Type B pancreatic cell (in vitro differentiated cells): ENCODE measurements around the gene KMT2C. TPM values are rescaled to one million over a fixed set of nuclear protein-coding genes. Genes with fewer than 3 reads are reported as not detected.
A peak's percentile ranks its signal among the peaks of the same experiment; 100 is the strongest.

ENCODE experiments used
- DNase-seq: peaks from one replicate; pipeline ENCODE4 v3.0.0; 2021; ENCODE audit warnings: mixed read lengths; ENCODE audit not compliant: unreplicated experiment; ENCODE audit errors: extremely low spot score
- H3K27ac Mint-ChIP-seq: 2 replicates; pipeline ENCODE4 v1.8.0; 2021; ENCODE audit warnings: mild to moderate bottlenecking, mixed read lengths
- H3K27me3 Mint-ChIP-seq: 2 replicates; pipeline ENCODE4 v1.8.0; 2021; ENCODE audit warnings: mixed read lengths
- H3K36me3 Mint-ChIP-seq: 2 replicates; pipeline ENCODE4 v1.8.0; 2021; ENCODE audit warnings: mixed read lengths
- H3K4me1 Mint-ChIP-seq: one replicate; pipeline ENCODE4 v1.8.0; 2021; ENCODE audit warnings: mixed read lengths; ENCODE audit not compliant: unreplicated experiment
- H3K4me3 Mint-ChIP-seq: 2 replicates; pipeline ENCODE4 v1.8.0; 2021; ENCODE audit warnings: mild to moderate bottlenecking, mixed read lengths
- H3K9me3 Mint-ChIP-seq: 2 replicates; pipeline ENCODE4 v1.8.0; 2021; ENCODE audit warnings: mixed read lengths
- total RNA-seq: library from RNA; stranded (reverse); gene quantifications from 2 replicates; pipeline ENCODE4 v1.2.1, GENCODE V29; 2021; ENCODE audit warnings: low replicate concordance
- TF ChIP-seq, protein P1 (sequence below): fragments of 200-600 bp; sonication (generic); conservative IDR thresholded peaks from 2 replicates; pipeline ENCODE4 v1.5.0; 2021; ENCODE audit warnings: antibody characterized with exemption, mild to moderate bottlenecking

Gene KMT2C
- total RNA-seq, 1 donor from 2014 or later, result 60.3 TPM

DNA sequence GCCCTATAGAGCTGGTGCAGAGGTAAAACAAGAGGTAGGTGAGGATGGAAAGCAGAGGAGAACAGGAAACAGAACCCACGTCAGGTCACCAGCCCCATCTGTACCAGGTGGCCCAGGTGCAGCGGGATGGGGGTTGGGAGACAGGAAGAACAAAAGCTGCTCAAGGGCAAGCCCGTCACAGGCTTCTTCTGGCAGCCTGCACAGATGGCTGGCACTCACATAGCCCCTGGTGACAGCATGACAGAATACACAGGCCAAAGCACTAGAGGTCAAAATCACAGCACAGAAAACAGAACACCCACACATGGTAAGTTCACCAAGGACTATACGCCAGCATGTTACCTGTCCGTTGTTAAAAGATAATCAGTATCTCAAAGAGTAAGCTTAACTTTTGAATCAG lies 283.5 kb downstream of the KMT2C start:
- H3K9me3 Mint-ChIP-seq, result no peaks in the 10 kb centered on the region
- peak overlapping the region; percentile 4 for H3K27ac Mint-ChIP-seq
- H3K4me3 Mint-ChIP-seq, result no peak overlapping the region
- H3K4me1 Mint-ChIP-seq, result no peaks in the 10 kb centered on the region
- TF ChIP-seq, protein P1, sequence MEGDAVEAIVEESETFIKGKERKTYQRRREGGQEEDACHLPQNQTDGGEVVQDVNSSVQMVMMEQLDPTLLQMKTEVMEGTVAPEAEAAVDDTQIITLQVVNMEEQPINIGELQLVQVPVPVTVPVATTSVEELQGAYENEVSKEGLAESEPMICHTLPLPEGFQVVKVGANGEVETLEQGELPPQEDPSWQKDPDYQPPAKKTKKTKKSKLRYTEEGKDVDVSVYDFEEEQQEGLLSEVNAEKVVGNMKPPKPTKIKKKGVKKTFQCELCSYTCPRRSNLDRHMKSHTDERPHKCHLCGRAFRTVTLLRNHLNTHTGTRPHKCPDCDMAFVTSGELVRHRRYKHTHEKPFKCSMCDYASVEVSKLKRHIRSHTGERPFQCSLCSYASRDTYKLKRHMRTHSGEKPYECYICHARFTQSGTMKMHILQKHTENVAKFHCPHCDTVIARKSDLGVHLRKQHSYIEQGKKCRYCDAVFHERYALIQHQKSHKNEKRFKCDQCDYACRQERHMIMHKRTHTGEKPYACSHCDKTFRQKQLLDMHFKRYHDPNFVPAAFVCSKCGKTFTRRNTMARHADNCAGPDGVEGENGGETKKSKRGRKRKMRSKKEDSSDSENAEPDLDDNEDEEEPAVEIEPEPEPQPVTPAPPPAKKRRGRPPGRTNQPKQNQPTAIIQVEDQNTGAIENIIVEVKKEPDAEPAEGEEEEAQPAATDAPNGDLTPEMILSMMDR, result no peak
- DNase-seq, result no peak
- peaks cover 24% of the 10 kb centered on the region for H3K36me3 Mint-ChIP-seq
- H3K27me3 Mint-ChIP-seq, result no peaks in the 10 kb centered on the region

- H3K36me3 Mint-ChIP-seq, result peaks cover 38% of the 10 kb centered on the region
- H3K4me3 Mint-ChIP-seq, result no peak overlapping the region
- no peaks in the 10 kb centered on the region for H3K27me3 Mint-ChIP-seq
- no peak overlapping the region for H3K27ac Mint-ChIP-seq
- no peaks in the 10 kb centered on the region for H3K4me1 Mint-ChIP-seq
- no peaks in the 10 kb centered on the region for H3K9me3 Mint-ChIP-seq
- no peak for DNase-seq
- TF ChIP-seq, protein P1, result no peak
Measured at GRCh38 chr7:152149363-152149762, 286.4 kb downstream of the KMT2C start.

- TF ChIP-seq, protein P1, result no peak
- H3K27me3 Mint-ChIP-seq, result no peaks in the 10 kb centered on the region
- no peak overlapping the region for H3K4me3 Mint-ChIP-seq
- H3K4me1 Mint-ChIP-seq, result no peaks in the 10 kb centered on the region
- no peaks in the 10 kb centered on the region for H3K9me3 Mint-ChIP-seq
- no peak for DNase-seq
- peaks cover 31% of the 10 kb centered on the region for H3K36me3 Mint-ChIP-seq
- H3K27ac Mint-ChIP-seq, result no peak overlapping the region
Measured at GRCh38 chr7:152148706-152149105, 287.1 kb downstream of the KMT2C start.

- no peaks in the 10 kb centered on the region for H3K27me3 Mint-ChIP-seq
- H3K4me1 Mint-ChIP-seq, result peaks cover 7% of the 10 kb centered on the region
- DNase-seq, result no peak
- H3K27ac Mint-ChIP-seq, result peak overlapping the region; percentile 42
- H3K4me3 Mint-ChIP-seq, result no peak overlapping the region
- H3K36me3 Mint-ChIP-seq, result peaks cover 32% of the 10 kb centered on the region
- H3K9me3 Mint-ChIP-seq, result no peaks in the 10 kb centered on the region
- TF ChIP-seq, protein P1, result peak; percentile 73
Measured at GRCh38 chr7:152145853-152146466, 289.8 kb downstream of the KMT2C start.

- TF ChIP-seq, protein P1, result no peak
- Mint-ChIP-seq H3K36me3 (peaks cover 38% of the 10 kb centered on the region), H3K4me3 (no peak overlapping the region), H3K4me1 (peaks cover 7% of the 10 kb centered on the region), H3K27ac (no peak overlapping the region), H3K27me3 (no peaks in the 10 kb centered on the region), H3K9me3 (no peaks in the 10 kb centered on the region)
- no peak for DNase-seq
Measured at GRCh38 chr7:152144557-152145245, 291.1 kb downstream of the KMT2C start.
